Measurements from ENCODE around the gene LAP3.

GRCh38 chr4:17544831-17545234, 32.2 kb upstream of the LAP3 start:
- TF ChIP-seq, protein P1, sequence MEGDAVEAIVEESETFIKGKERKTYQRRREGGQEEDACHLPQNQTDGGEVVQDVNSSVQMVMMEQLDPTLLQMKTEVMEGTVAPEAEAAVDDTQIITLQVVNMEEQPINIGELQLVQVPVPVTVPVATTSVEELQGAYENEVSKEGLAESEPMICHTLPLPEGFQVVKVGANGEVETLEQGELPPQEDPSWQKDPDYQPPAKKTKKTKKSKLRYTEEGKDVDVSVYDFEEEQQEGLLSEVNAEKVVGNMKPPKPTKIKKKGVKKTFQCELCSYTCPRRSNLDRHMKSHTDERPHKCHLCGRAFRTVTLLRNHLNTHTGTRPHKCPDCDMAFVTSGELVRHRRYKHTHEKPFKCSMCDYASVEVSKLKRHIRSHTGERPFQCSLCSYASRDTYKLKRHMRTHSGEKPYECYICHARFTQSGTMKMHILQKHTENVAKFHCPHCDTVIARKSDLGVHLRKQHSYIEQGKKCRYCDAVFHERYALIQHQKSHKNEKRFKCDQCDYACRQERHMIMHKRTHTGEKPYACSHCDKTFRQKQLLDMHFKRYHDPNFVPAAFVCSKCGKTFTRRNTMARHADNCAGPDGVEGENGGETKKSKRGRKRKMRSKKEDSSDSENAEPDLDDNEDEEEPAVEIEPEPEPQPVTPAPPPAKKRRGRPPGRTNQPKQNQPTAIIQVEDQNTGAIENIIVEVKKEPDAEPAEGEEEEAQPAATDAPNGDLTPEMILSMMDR (IDR thresholded peaks at IDR 0.05; ENCODE audit: insufficient read depth, low read length, poor library complexity, severe bottlenecking) = no peak
- TF ChIP-seq EZH2phosphoT487 (conservative IDR thresholded peaks at IDR 0.05; ENCODE audit: low read length) = no peak
